Loucy (cell line): Measurements from ENCODE around the gene DPYSL4.

Experiments used
- H2AFZ ChIP-seq: fragments of 200-600 bp; sonication (generic); 2 replicates; pipeline ENCODE4 v1.6.0; 2016; ENCODE audit warnings: antibody characterized with exemption, mild to moderate bottlenecking, low read length, moderate library complexity
- H3F3A ChIP-seq: fragments of 200-600 bp; 2 replicates; pipeline ENCODE4 v1.6.0; 2016; ENCODE audit warnings: antibody characterized with exemption, low read depth, mild to moderate bottlenecking
- H3K27me3 ChIP-seq: fragments of 200-600 bp; sonication (generic); 2 replicates; pipeline ENCODE4 v1.6.1; 2014; ENCODE audit warnings: low read length, mild to moderate bottlenecking; ENCODE audit not compliant: insufficient read depth, poor library complexity, severe bottlenecking
- H3K36me3 ChIP-seq: fragments of 200-600 bp; sonication (generic); 2 replicates; pipeline ENCODE4 v1.6.1; 2016; ENCODE audit warnings: low read length; ENCODE audit not compliant: insufficient read depth
- H3K4me1 ChIP-seq: fragments of 200-600 bp; sonication (generic); 2 replicates; pipeline ENCODE4 v1.5.1; 2014; ENCODE audit warnings: low read length, mild to moderate bottlenecking; ENCODE audit not compliant: insufficient read depth, poor library complexity, severe bottlenecking
- H3K4me2 ChIP-seq: fragments of 200-600 bp; sonication (generic); 2 replicates; pipeline ENCODE4 v1.6.0; 2014; ENCODE audit warnings: antibody characterized with exemption, low read length, low read depth, mild to moderate bottlenecking; ENCODE audit not compliant: poor library complexity, severe bottlenecking
- H3K4me3 ChIP-seq: fragments of 200-600 bp; sonication (generic); 2 replicates; pipeline ENCODE4 v1.5.1; 2014; ENCODE audit warnings: low read length, mild to moderate bottlenecking, mixed read lengths; ENCODE audit not compliant: poor library complexity, severe bottlenecking
- H3K79me2 ChIP-seq: fragments of 200-600 bp; sonication (generic); 2 replicates; pipeline ENCODE4 v1.6.1; 2014; ENCODE audit warnings: low read length; ENCODE audit not compliant: insufficient read depth
- H3K9ac ChIP-seq: fragments of 200-600 bp; sonication (generic); 2 replicates; pipeline ENCODE4 v1.6.0; 2014; ENCODE audit warnings: mild to moderate bottlenecking, low read depth, low read length, moderate library complexity; ENCODE audit not compliant: poor library complexity, severe bottlenecking
- H3K9me2 ChIP-seq: fragments of 200-600 bp; sonication (generic); replicated peaks from 2 replicates; pipeline ENCODE4 v1.6.1; 2016; ENCODE audit warnings: low read depth, low read length, mixed read lengths
- H3K9me3 ChIP-seq: fragments of 200-600 bp; sonication (generic); 2 replicates; pipeline ENCODE4 v1.6.1; 2014; ENCODE audit warnings: mild to moderate bottlenecking, antibody characterized with exemption, low read length, low read depth; ENCODE audit not compliant: insufficient read depth
- H4K20me1 ChIP-seq: fragments of 200-600 bp; sonication (generic); 2 replicates; pipeline ENCODE4 v1.6.0; 2014; ENCODE audit warnings: antibody characterized with exemption, low read length, mild to moderate bottlenecking; ENCODE audit not compliant: insufficient read depth, poor library complexity, severe bottlenecking
- EZH2phosphoT487 ChIP-seq: fragments of 200-600 bp; IDR thresholded peaks from 2 replicates; pipeline ENCODE4 v1.6.1; 2018; ENCODE audit warnings: antibody characterized with exemption, mild to moderate bottlenecking, moderate library complexity, borderline replicate concordance
- TF ChIP-seq, protein P1 (sequence below): fragments of 200-600 bp; sonication (generic); conservative IDR thresholded peaks from 2 replicates; pipeline ENCODE4 v1.5.1; 2014; ENCODE audit warnings: mild to moderate bottlenecking, antibody characterized with exemption, low read length

DPYSL4 gene

DNA sequence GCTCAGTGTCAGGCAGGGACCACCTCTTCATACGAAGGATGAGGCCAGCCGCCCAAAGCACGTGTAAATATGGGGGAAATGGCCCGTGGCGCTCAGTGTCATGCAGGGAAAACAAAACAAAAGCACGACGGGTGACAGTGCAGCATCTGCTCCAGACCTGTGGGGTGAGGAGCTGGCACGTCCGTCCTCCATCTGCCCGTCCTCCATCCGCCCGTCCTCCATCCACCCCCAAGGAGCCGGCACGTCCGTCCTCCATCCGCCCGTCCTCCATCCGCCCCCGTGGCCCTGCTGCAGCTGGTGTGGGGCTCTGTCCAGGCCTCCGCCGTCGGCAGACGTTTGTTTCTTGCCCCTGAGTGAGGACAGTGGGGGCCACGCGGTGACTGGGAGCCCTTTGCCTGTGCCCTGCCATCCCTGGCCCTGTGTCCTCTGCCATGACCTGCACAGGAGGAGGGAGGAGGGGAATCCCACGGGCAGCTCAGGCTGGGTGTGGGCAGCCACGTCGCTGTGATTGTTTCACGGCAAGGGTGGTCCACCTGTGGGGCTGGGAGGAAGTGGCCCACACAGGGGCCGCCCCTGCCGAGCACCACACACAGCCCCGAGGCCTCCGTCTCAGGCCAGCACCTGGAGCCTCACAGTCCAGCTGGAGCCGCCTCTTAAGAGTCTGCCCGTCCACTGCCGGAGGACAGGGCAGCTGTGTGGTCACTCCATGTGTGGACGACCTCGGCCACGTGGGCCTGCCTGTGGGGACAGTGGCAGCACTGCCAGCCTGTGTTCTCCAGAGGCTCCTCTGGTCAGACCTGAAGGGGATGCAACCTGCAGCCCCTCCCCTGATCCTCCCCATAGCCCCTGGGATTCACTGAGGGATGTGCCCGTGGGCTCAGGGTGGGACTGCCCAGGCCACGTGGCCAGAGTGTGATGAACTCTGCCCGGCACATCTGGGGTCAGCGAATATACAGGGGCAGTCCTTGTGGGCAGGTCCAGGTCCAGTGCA lies 38.2 kb upstream of the DPYSL4 start:
- Histone ChIP-seq H3K9me3 (no peaks in the 10 kb centered on the region), H2AFZ (no peak overlapping the region), H3K4me3 (no peak overlapping the region), H4K20me1 (no peaks in the 10 kb centered on the region), H3K27me3 (no peaks in the 10 kb centered on the region), H3F3A (no peaks in the 10 kb centered on the region), H3K9me2 (no peaks in the 10 kb centered on the region), H3K4me1 (no peaks in the 10 kb centered on the region), H3K36me3 (no peaks in the 10 kb centered on the region), H3K4me2 (no peak overlapping the region), H3K79me2 (no peaks in the 10 kb centered on the region), H3K9ac (no peak overlapping the region)
- no peak for TF ChIP-seq EZH2phosphoT487
- TF ChIP-seq, protein P1, sequence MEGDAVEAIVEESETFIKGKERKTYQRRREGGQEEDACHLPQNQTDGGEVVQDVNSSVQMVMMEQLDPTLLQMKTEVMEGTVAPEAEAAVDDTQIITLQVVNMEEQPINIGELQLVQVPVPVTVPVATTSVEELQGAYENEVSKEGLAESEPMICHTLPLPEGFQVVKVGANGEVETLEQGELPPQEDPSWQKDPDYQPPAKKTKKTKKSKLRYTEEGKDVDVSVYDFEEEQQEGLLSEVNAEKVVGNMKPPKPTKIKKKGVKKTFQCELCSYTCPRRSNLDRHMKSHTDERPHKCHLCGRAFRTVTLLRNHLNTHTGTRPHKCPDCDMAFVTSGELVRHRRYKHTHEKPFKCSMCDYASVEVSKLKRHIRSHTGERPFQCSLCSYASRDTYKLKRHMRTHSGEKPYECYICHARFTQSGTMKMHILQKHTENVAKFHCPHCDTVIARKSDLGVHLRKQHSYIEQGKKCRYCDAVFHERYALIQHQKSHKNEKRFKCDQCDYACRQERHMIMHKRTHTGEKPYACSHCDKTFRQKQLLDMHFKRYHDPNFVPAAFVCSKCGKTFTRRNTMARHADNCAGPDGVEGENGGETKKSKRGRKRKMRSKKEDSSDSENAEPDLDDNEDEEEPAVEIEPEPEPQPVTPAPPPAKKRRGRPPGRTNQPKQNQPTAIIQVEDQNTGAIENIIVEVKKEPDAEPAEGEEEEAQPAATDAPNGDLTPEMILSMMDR: no peak

DNA sequence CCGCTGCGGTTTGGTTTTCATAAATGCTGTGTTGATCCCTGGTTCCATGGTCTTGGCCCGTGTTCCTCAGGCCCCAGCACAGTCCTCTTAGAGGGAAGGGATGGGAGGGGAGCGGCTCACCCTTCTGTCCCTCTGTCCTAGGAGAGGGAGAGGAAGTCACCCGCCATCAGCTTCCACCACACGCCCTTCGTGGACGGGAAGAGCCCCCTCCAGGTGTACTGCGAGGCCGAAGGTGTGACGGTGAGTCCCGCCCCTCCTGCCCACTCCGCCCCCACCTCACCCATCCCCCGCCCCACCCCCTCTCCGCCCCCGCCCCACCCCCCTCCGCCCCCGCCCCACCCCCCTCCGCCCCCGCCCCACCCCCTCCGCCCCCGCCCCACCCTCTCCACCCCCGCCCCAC lies 37.5 kb upstream of the DPYSL4 start:
- Histone ChIP-seq H3F3A (no peaks in the 10 kb centered on the region), H3K4me2 (no peak overlapping the region)
- TF ChIP-seq, protein P1: no peak
- no peak for TF ChIP-seq EZH2phosphoT487

DNA sequence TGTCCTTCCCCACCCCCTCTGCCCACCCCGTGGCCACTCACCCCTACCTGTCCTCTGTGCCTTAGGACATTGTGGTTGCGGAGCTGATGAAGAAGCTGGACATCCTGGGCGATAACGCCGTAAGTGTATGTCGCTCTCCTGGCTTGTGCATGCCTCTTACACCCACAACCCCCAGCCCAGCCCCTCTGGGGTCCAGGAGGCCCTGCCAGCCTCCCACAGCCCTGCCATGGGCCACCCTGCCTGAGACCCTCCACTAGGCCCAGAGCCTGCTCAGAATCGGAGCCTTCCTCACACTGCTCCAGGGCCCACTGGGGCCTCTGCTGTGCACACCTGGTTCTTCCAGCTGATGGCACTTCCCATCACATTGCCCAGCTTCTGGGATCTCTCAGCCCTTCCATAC lies 36.8 kb upstream of the DPYSL4 start:
- Histone ChIP-seq H4K20me1 (no peaks in the 10 kb centered on the region), H2AFZ (no peak overlapping the region)
- TF ChIP-seq, protein P1: no peak
- TF ChIP-seq EZH2phosphoT487: no peak

More for the DNA sequence above, 37.5 kb upstream of the DPYSL4 start:
- H3K9me3 ChIP-seq: no peaks in the 10 kb centered on the region
- H3K36me3 ChIP-seq: no peaks in the 10 kb centered on the region
- H3K27me3 ChIP-seq: no peaks in the 10 kb centered on the region
- H2AFZ ChIP-seq: no peak overlapping the region
- H4K20me1 ChIP-seq: no peaks in the 10 kb centered on the region
- H3K9me2 ChIP-seq: no peaks in the 10 kb centered on the region
- no peaks in the 10 kb centered on the region for H3K4me1 ChIP-seq
- no peak overlapping the region for H3K4me3 ChIP-seq
- no peaks in the 10 kb centered on the region for H3K79me2 ChIP-seq
- H3K9ac ChIP-seq: no peak overlapping the region

More for the DNA sequence above, 36.8 kb upstream of the DPYSL4 start:
- Histone ChIP-seq H3K4me1 (no peaks in the 10 kb centered on the region), H3K9ac (no peak overlapping the region), H3K9me3 (no peaks in the 10 kb centered on the region), H3K4me2 (no peak overlapping the region), H3K79me2 (no peaks in the 10 kb centered on the region), H3K36me3 (no peaks in the 10 kb centered on the region), H3K27me3 (no peaks in the 10 kb centered on the region), H3K9me2 (no peaks in the 10 kb centered on the region), H3K4me3 (no peak overlapping the region), H3F3A (no peaks in the 10 kb centered on the region)
